Nucleus accumbens (tissue), 56 donors: ENCODE data around the gene RET.
A peak's percentile ranks its signal among the peaks of the same experiment; 100 is the strongest.
"Not testable (repeated sequence)": the region's sequence is repeated elsewhere in the genome, so short reads cannot be mapped to it uniquely, and the experiment has no call there.

Source experiments
- DNase-seq, 56 donors: peaks; one replicate each; lab custom pipeline; 2025; lab: John Stamatoyannopoulos, UW

Gene RET

DNA sequence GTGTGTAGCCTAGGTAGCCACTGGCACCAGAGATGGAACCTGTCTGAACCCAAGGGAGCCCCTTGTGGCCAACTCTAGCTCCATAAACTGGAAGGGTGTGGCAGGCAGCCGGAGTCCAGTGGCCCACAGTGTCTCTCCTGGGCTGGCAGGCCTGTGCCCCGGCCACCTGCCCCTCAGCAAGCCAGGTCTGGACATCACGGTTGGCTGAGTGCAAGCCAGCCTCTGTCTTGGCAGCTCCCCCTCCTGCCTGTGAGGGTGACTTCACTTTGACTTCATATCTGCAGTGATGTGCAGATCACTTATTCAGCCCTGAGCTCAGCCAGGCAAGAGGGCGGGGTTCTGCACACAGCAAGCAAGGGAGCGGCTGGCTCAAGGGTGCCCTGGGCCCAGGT, 1.3 kb upstream of the RET start:
- DNase-seq, result no peak

DNA sequence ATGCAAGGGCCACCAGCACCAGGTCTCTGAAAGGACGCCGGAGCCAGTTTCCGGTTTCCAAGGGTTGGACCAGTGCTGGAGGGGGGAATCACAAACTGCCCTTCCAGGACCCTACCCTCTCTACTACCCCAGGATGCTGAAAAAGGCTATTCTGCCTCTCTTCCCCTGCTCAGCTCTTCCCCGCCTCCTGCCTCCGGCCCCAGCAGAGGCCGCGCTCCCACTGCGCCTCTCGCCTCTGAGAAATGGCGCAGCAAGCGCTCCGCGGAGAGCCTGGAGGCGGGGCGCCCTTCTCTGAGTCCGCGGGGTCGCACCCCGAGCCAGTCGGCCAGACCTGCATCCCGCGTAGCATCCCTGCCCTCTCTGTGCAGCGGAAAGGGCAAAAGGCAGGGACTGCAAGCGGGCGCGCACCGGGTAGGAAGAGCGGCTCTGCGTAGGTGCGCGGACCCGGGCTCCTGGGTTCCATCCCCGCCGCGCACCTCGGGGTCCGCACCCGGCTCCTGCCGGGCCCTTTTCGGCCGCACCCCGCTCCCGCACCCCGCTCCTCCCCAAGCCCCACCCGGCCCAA, 476 bp upstream of the RET start:
- no peak for DNase-seq

DNA sequence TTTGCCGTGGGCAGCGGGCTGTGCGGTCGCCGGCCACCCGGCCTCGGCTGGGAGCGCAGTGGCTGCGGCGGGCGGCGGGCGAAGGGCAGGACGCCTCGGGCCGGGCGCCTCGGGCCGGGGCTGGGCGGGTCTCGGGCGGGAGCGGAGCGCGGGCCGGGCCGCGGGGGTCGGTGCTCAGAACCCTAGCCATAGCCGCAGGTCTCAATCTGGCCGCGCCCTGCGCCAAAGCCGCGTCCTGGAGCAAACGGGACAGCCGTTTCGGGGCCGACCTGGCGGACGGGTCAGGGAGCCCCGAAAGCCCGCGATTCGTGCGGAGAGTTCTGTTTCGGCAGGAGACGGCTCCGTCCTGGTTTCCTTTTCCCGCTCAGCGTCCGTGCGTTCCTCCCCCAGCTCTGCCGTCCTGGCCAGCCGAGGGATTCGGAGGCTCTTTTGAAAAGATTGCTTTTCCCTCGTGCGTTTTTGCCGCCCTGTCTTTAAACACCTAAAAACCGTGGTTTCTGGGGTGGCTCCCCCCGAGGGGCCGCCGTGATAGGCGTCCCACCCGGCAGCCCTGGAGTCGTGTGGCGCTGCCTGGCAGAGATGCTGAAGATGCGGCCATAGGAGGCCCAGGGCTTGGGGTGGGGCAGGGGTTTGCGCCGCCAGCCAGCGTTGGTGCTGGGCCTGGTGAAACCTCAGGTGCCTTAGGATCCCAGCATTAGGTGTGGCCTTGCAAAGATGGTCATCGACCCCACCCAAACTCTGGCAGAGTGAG, 727 bp downstream of the RET start:
- DNase-seq, result no peak

DNA sequence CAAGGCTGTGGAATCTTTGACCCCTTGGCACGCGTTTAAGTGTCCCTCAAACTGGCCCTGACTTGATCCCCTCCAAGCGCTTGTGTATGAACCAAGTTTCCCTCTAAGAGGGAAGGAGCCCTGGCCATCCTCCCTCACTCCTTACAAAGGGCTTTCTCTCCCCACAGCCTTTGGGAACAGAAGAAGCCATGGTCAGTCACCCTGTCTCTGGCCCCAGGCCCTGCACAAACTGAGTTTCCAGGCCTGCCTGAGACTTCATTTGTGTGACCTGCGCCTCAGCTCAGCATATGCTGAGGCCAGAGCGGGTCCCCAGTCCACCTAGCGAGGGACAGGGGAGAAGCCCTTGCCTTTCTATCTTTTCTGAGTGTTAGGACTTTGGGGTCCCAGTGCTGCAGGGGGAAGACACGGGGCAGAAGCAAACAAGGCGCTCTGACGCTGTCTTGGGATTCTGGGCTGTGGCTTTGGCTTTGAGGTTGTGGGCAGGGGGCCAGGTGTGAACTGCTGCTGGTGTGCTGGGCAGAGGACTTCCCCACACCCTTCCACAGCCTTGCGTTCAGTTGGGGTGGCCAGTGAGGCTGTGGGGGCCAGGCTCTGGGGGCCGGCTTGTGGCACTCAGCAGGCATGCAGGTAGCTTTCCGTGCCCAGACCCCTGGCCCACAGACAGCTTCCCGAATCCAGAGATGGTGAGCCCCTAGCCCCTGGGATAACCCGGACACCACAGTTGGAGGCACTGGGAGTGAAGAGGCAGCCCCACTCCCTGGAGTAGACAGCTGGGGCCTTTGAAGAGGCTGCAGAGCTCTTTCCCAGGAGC, 1.5 kb downstream of the RET start:
- no peak for DNase-seq

DNA sequence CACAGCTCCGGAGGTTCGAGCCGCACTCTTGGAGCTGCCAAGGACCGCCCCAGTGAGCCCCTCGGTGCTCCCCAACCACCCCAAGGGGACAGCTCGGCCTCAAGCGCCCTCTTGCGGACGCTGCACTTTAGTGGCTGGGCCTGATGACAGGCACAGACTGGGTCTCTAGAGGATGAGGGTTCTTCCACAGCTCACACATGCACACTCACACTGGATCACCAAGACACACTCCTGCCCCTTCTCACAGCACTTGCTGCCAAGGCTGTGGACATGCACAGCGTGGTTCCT, 2.1 kb downstream of the RET start:
- DNase-seq, result peak in 3 of 56 donors; percentile 4 to 24 (median 18)

DNA sequence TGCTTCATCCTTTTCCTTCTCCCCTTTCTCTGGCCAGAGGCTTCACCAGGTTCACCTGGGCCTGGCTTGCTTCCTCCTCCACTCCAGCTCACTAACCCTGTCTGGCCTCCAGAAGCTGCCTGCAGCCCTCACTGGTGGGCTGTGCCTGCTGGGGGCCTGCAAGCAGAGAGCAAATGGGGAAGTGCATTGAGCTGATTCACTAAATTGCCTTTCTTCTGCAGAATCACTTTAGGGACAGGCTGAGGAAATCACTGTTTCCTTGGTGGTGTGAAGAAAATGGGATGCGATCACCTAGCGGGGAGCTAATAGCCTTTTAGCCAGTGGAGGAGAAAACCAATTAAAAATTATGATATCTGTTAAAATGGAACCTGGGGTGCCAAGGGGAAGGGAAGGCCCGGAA, 3.0 kb downstream of the RET start:
- DNase-seq, result no peak

DNA sequence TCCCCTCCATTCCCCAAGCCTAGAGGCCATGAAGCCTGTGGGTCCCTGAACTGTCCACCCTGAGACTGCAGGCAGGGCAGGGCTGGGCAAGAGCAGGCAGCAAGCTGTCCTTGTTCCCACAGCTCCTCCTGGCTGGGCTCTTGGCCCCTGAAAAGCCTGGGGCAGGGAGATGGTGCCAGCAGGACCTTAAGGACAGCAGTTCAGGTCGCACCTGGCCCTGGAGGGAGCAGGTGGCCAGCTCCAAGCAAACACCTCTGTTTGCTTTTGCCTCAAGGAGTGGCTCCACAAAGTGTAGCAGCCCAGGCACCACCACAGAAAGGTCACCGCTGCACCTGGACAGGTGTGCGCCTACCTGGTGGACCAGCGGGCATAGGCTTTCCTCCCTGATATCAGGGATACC, 5.2 kb downstream of the RET start:
- DNase-seq, result no peak

DNA sequence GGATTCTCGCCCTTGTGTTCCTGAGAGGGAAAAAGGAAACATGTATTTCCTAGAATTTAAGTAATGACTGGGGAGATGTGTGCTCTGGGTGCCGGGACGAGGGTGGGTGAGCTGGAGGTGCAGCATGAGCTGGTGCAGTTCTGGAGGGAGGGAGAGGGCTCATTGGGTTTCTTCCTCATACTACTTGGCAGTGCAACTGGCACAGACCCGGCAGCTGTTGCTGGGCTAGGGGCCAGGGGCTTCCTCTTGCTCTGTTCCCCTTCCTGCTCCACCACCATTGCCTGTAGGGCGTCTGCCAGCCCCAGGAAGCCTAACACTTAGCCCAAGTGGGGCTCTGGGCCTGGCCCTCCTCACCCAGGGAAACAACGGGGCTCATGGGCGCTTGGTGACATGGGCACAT, 5.9 kb downstream of the RET start:
- no peak for DNase-seq

DNA sequence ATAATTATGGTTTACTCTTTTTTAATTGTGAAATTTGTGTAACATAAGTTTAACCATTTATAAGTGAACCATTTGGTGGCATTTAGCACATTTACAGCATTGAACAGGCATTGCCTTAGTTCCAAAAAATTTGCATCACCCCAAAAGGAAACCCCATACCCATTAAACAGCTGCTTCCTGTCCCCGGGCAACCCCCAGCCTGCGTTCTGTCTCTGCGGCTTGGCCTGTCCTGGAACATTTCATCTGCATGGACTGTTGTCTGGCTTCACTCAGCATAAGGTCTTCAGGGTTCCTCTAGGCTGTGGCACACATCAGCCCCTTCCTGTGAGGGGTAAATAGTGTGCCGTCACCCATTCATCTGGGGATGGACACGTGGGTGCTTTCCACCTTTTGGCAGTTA, 6.9 kb downstream of the RET start:
- DNase-seq, result no peak

DNA sequence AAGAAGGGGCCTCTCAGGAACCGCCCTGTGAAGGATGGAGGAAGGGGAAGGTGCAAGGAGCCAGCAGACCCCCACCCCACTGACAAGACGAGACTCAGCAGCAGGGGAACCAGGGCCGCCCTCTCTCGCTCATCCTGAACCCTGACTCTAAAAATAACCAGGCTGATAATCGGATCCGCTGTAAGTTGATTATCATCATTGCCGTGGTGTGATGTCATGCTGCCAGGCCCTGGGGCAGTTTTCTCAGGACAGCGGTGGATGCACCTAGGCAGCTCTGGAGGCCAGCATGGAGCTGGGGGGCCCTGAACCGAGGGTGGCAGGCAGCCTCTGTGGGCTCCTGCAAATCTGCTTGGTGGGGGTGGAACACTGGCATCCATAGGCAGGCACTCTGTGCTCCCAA, 7.9 kb downstream of the RET start:
- no peak for DNase-seq

DNA sequence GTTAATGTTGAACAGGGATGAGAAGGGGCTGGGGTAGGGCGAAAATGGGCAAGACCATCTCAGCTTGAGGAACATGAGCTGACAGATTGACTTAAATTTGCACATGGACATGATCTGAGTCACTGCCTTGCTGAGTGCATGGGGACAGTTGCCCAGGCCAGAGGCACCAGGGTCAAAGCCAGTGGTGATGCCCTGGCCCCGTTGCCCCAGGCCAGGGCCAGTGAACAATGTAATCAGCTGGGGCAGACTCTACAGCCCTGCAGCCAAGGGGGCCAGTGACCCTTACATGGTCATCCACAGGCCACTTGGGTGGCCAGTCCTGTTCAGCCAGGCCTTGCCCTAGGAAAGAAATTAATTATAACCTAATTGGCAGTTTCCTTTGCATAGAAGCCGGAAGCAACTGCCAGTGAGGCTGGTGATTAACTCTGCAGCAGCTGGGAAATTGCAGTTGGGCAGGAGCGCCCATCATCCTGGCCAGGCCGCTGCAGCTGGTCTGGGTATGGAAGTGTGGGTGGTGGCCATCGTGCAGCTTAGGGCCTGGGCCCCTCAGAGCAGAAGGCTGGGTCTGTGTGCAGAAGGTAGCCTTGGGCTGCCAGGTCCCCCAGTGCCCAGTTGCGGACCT, 9.6 kb downstream of the RET start:
- DNase-seq, result no peak

DNA sequence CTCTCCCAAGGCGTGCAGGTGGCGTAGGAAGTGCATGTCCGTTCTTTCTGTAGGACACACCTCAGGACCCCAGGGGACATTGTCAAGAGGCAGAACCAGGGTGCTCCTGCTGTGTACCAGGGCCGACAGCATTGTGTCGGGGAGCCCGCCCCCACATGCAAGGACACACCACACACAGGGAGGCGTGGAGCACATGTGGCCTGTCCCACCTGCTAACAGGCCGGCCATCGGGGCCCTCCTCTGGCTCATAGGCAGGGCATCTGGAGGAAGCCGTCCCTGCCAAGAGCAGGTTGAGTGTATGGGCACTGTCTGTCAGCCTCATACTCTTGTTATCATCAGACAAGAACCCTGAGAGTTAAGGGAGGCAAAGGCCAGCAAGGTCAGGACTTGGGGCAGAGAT, 12.7 kb downstream of the RET start:
- no peak for DNase-seq

DNA sequence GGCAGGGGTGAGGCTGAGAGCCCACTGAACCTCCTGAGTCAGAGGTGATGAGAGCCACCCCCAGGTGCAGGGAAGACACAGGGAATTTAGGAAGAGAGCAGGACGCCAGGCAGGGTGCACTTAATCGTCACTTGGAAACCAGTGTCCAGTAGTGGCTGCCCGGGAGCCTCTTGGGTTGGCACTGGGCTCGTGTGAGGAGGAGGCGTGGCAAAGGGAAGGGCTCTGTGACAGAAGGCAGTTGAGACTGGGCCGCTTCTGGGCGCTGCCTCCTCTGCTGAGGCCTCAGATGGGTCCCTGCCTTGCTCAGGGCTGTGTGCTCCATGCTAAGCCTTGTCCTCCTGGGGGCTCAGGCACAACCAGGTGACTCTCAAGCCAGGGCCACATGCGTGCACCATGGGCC, 13.3 kb downstream of the RET start:
- DNase-seq, result no peak

DNA sequence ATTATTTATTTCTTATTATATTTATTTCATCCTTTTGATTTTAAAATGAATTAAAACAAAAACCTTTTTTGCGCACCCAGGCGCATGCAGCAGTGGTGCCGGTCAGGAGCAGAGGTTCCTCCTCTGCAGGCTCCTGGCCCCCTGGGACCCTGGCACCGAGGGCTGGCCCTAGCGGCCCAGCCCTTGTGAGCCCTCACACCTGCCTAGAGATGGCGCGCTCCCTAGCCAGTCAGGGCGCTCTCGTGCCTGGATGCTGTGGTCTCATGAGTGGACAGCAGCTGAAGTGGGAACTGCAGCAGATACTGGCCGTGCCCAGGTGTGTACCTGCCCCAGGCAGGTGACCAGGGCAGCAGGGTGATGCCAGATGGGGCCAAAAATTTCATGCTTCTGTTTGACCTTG, 13.8 kb downstream of the RET start:
- no peak for DNase-seq

DNA sequence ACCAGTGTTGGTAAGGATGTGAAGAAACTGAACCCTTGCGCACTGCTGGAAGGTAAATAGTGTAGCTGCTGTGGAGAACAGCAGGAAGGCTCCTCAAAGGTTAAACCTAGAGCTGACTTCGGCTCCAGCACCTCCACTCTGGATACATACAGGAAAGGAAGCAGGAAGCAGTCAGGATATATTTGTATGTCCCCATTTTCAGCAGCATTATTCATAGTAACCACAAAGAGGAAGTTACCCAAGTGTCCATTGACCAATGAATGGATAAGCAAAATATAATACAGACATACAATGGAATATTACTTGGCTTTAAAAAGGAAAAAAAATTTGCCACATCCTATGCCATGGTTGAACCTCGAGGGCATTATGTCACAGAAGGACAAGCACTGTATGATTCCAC, 15.0 kb downstream of the RET start:
- no peak for DNase-seq

DNA sequence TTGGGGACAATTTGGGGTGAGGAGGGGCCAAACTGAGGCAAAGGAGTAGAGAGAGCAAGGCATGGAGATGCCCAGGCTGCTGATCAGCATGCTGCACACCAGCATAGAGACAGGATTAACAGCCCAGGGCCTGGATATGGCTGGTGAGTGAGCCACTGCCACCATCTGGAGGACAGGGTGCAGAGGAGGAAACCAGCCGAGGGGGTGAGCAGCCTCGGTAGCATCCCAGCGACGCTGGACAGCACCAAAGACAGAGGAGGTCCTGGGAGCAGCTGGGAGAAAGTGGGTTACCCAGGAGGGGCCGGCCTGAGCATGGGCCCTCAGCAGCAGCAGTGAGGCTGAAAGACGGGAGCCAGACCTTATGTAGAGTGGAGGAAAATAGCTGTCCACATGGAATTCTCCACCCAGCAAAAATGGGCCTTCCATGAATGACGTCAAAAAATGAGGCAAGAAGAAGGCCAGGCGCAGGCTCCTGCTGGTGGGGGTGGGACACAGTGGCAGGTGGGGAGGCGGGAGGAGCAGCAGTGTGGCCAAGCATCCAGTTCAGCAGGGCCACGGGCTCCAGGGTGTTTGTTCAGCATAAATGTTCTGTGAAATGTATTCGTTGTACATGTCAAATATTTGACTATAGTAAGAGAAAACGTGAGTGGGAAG, 16.7 kb downstream of the RET start:
- DNase-seq, result peak in 1 of 56 donors; percentile 15

DNA sequence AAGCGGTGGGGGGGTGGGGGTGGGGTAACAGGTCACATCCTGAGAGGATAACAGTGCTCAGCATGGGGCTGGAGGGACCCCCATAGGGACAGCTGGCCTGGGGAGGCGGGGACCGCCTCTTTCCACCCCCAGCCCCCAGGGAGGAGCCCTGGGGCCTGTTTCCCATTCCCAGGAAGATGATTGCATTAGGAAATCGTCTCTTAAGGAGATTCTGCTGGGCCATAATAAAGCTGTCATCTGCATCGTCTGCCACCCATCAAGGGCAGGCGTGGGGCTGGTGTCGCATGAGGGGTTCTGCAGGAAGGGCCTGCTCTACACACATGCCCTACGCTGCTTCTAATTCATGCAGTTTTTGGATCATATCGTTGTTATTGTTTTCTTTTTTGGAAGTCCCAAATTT, 17.2 kb downstream of the RET start:
- DNase-seq, result no peak

DNA sequence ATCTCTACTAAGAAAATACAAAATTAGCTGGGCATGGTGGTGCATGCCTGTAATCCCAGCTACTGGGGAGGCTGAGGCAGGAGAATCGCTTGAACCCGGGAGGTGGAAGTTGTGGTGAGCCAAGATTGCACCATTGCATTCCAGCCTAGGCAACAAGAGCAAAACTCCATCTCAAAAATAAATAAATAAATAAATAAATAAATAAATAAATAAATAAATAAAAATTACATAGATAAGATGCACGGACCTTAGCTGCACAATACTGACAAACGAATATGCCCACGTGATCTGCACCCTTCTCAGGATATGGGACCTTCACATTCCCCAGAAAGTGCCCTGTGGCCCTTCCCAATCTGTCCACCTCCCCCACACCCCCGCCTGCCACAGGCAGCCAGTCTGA, 22.5 kb downstream of the RET start:
- DNase-seq, result not testable (repeated sequence)

DNA sequence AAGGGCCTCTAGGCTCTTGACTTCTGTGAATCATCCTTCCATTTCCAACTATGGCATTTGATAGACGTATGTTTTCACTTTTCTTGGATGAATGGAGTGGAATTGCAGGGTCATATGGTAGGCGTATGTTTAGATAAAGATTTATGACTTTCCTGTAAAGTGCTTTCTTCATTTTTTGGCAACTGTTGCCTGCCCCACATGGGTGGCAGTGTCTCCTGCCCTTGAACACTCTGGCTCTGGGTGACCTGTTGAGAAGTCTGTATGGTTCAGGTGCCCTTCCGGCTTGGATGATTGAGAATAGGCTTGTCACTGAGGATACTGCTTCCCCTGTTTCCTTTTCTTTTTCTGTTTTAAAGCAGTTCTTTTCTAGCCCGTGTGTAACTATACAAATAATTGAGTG, 23.1 kb downstream of the RET start:
- DNase-seq, result no peak

DNA sequence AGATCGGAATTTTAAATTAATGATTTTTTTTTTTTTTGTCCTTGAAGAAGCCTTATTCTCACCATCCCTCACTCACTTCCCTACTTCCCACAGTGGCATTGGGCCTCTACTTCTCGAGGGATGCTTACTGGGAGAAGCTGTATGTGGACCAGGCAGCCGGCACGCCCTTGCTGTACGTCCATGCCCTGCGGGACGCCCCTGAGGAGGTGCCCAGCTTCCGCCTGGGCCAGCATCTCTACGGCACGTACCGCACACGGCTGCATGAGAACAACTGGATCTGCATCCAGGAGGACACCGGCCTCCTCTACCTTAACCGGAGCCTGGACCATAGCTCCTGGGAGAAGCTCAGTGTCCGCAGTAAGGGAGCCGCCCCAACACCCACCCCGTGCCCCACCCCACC, 23.5 kb downstream of the RET start:
- no peak for DNase-seq
